Duodenal mucosa (tissue), 2 donors: Measurements from ENCODE around the gene TULP1.
"Not testable (repeated sequence)": the region's sequence is repeated elsewhere in the genome, so short reads cannot be mapped to it uniquely, and the experiment has no call there.

Source experiments
- H3K27ac ChIP-seq: one replicate; pipeline ENCODE4 v1.7.0; 2013; ENCODE audit warnings: low read depth, low read length
- H3K27me3 ChIP-seq, 2 donors: one replicate each; pipeline ENCODE4 v1.7.0; 2013; ENCODE audit warnings: low read length in 2 of 2, control low read depth in 1 of 2; ENCODE audit not compliant: insufficient read depth in 2 of 2, control insufficient read depth in 1 of 2
- H3K36me3 ChIP-seq, 2 donors: one replicate each; pipeline ENCODE4 v1.7.0; 2013; ENCODE audit warnings: low read length in 2 of 2, control low read depth in 1 of 2; ENCODE audit not compliant: insufficient read depth in 2 of 2, control insufficient read depth in 1 of 2
- H3K4me1 ChIP-seq, 2 donors: one replicate each; pipeline ENCODE4 v1.7.0; 2013; ENCODE audit warnings: low read length in 2 of 2, control low read depth in 1 of 2; ENCODE audit not compliant: insufficient read depth in 2 of 2, control insufficient read depth in 1 of 2
- H3K4me3 ChIP-seq, 2 donors: one replicate each; pipeline ENCODE4 v1.7.0; 2013; ENCODE audit warnings: low read length in 2 of 2, low read depth in 1 of 2
- H3K9ac ChIP-seq, 2 donors: one replicate each; pipeline ENCODE4 v1.7.0; 2013; ENCODE audit warnings: low read length in 2 of 2, low read depth in 1 of 2
- H3K9me3 ChIP-seq, 2 donors: one replicate each; pipeline ENCODE4 v1.7.0; 2013; ENCODE audit warnings: low read length in 2 of 2, control low read depth in 1 of 2; ENCODE audit not compliant: control insufficient read depth in 1 of 2

TULP1 gene

DNA sequence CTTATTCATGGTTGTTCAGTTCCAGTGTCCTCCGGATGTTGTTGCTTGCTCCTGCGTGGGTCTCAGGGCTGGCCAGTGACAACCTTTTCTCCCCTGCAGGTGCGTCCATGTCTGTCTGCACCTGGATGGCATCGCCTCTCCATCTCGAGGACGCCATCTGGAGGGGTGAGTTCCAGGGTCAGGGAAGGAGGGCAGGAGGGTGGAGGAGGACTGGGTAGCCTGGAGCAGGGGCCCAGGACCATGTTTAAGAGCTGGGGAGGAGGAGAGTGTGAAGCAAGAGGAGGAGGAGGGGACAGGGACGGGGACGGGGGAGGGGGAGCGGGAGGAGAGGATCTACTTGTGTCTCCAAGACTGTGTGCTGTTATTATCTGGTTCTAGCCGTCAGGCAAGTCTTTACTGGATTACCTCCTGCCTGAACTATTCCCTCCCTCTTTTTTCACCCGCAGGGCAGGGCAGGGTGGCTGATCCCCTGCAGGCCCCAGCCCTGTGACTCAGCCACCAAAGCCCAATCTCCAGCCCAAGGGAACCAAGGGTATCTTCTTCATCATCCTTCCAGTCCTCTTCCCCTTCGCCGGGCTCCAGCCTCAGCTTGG is 32.2 kb upstream of the TULP1 start:
- H3K27me3 ChIP-seq: peaks cover 0 to 6% of the 10 kb centered on the region in 2 donors
- H3K9me3 ChIP-seq: no peaks in the 10 kb centered on the region
- H3K4me3 ChIP-seq: no peak overlapping the region
- no peaks in the 10 kb centered on the region for H3K36me3 ChIP-seq
- H3K9ac ChIP-seq: no peak overlapping the region
- no peaks in the 10 kb centered on the region for H3K4me1 ChIP-seq
- no peak overlapping the region for H3K27ac ChIP-seq

DNA sequence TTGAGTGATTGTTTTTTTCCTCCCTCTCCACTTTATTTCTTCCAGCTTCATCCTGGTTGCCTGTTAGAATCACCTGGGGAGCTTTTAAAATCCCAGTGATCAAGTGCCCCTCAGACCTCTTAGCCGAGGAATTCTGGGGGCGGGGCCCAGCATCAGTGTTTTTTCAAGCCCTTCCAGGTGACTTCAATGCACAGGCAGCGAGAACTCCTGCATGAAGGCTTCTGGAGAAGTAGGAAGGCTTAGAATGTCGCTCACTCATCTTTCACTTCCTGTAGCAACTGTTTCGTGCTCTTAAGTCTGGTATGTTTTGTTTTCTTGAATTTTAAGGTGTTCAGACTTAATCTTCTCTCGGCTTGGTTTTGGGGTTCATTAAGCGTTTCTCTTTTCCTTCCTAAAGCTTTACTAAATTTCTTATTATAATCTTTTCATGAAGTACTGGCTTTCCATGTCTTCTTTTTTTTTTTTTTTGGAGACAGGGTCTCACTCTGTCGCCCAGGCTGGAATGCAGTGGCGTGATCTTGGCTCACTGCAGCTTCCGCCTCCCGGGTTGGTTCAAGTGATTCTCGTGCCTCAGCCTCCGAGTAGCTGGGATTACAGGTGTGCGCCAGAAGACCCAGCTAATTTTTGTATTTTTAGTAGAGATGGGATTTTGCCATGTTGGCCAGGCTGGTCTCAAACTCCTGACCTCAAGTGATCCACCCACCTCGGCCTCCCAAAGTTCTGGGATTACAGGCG is 30.9 kb upstream of the TULP1 start:
- Histone ChIP-seq H3K36me3 (no peaks in the 10 kb centered on the region), H3K9ac (no peak overlapping the region), H3K4me3 (no peak overlapping the region), H3K27me3 (peaks cover 0 to 6% of the 10 kb centered on the region in 2 donors), H3K9me3 (no peaks in the 10 kb centered on the region), H3K4me1 (no peaks in the 10 kb centered on the region), H3K27ac (no peak overlapping the region)

DNA sequence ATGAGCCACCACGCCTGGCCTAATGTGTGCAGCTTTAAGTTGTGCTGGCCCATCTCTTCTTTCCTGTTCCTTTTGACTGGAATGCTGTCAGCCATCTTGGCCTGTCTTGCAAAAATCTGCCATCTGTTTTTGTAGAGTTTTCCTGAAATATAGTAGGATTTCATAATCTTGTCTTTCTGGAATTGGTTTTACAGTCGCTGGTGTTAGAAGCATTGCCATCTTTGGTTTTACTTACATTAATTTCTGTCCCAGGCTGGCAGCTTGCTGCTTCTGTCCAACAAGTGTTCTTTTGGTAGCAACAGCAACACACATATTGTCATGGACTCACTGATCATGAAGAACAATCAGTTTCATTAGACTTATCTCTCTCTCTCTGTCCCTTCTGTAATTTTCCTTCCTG is 29.1 kb upstream of the TULP1 start:
- Histone ChIP-seq H3K4me1 (no peaks in the 10 kb centered on the region), H3K27ac (no peak overlapping the region), H3K4me3 (no peak overlapping the region), H3K9ac (no peak overlapping the region), H3K27me3 (peaks cover 0 to 6% of the 10 kb centered on the region in 2 donors), H3K36me3 (no peaks in the 10 kb centered on the region), H3K9me3 (no peaks in the 10 kb centered on the region)

DNA sequence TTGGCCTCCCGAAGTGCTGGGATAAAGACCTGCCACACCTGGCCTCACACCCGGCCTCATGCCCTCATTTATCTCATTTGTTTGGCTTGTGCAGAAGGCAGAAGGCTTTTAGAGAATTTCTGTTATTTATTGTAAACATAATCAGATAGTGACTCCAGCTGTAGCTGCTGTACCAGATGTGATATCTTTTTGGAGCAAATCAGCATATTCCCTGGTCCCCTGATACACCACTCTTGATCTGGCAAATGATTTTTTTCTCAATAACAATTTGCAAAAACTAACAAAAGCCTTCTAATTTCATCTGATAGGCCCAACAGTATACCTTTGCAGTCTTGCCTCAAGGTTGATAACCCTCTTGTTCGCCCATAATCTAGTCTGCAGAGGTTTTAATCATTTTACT is 26.5 kb upstream of the TULP1 start:
- no peaks in the 10 kb centered on the region for H3K4me1 ChIP-seq

DNA sequence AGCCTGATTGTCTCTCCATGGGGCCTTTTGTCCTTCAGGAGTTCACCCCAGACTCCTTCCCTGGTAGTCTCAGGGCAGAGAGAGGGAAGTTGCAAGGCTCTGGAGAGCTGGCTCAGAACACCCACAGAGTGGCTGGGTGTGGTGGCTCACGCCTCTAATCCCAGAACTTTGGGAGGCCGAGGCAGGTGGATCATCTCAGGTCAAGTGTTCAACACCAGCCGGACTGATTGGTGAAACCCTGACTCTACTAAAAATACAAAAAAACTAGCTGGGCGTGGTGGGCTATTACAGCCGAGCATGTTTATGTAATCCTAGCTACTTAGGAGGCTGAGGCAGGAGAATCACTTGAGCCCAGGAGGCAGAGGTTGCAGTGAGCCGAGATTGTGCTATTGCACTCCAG is 23.2 kb upstream of the TULP1 start:
- H3K4me3 ChIP-seq, H3K9me3 ChIP-seq, H3K27me3 ChIP-seq, H3K36me3 ChIP-seq, H3K4me1 ChIP-seq, H3K9ac ChIP-seq, H3K27ac ChIP-seq: not testable (repeated sequence)

More for the DNA sequence above, 26.5 kb upstream of the TULP1 start:
- Histone ChIP-seq H3K27me3 (no peaks in the 10 kb centered on the region), H3K27ac (no peak overlapping the region), H3K9ac (no peak overlapping the region), H3K36me3 (no peaks in the 10 kb centered on the region), H3K4me3 (no peak overlapping the region), H3K9me3 (no peaks in the 10 kb centered on the region)

DNA sequence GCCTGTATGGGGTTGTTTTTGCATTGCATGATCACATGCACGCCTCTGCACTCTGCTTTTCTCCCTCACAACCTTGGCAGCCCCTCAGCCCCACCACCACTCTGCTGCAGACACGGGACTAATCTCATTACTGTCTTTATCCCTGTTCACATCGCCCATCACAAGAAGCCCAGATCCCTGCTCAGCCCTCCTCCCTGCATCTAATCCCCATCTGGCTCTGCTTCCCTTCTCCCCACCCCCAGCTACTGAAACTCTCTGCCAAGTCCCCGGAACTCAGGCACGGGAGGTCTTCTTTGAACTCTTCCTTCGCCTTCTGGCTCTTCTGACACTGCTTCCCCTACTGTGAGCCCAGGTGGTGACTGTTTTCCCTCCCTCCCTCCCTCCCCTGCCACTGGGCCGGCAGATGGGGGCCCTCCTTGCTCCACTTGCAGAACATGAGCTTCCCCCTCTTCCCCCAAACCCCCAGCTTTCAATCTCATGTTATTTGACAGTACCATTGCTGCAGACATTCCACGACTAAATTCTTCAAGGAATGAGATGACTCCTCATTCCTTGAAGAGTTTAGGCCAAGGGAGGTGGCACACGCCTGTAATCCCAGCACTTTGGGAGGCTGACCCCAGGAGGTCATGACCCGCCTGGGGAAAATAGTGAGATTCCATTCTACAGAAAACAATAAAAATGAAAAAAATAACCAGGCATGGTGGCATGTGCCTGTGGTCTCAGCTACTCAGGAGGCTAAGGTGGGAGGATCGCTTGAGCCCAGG is 21.9 kb upstream of the TULP1 start:
- no peaks in the 10 kb centered on the region for H3K36me3 ChIP-seq
- no peak overlapping the region for H3K27ac ChIP-seq
- no peaks in the 10 kb centered on the region for H3K27me3 ChIP-seq
- no peak overlapping the region for H3K9ac ChIP-seq
- H3K4me1 ChIP-seq: no peaks in the 10 kb centered on the region
- no peaks in the 10 kb centered on the region for H3K9me3 ChIP-seq
- no peak overlapping the region for H3K4me3 ChIP-seq

DNA sequence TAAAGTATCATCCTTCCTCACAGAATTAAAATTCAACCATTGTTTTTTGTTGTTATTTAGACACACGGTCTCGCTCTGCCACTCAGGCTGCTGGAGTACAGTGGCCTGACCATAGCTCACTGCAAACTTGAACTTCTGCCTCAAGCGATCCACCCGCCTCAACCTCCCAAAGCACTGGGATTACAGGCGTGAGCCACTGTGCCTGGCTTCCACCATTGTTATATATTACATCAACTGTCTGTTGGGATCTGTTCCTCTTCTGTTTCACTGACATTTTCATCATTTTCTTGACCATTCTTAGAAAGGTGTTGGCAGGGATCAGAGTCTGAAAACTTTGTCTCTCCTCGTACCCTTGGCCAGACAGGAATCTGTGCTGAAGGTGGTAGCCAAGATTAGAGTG is 21.3 kb upstream of the TULP1 start:
- no peaks in the 10 kb centered on the region for H3K27me3 ChIP-seq
- no peak overlapping the region for H3K27ac ChIP-seq
- H3K9ac ChIP-seq: no peak overlapping the region
- no peak overlapping the region for H3K4me3 ChIP-seq
- no peaks in the 10 kb centered on the region for H3K36me3 ChIP-seq
- H3K4me1 ChIP-seq: no peaks in the 10 kb centered on the region
- no peaks in the 10 kb centered on the region for H3K9me3 ChIP-seq

DNA sequence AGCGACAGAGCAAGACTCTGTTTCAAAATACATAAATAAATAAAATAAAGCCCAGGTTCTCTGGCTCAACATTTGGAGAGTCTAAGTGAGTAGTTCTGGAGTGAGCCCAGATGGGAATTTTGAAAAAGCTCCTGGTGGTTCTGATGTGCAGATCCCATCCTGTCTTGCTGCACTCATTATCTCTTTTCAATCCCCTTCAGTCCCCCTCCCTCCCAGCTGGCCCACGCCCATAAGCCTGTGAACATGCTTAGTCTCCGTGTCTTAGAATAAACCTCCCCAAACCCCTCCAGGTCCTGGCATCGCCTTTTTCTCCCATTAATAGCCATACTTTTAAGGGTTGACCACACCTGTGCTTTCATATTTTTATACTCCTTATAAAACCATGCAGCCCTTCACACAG is 19.4 kb upstream of the TULP1 start:
- H3K4me3 ChIP-seq: no peak overlapping the region
- H3K9me3 ChIP-seq: no peaks in the 10 kb centered on the region
- no peaks in the 10 kb centered on the region for H3K27me3 ChIP-seq
- no peak overlapping the region for H3K9ac ChIP-seq
- H3K36me3 ChIP-seq: no peaks in the 10 kb centered on the region
- H3K27ac ChIP-seq: no peak overlapping the region
- no peaks in the 10 kb centered on the region for H3K4me1 ChIP-seq

DNA sequence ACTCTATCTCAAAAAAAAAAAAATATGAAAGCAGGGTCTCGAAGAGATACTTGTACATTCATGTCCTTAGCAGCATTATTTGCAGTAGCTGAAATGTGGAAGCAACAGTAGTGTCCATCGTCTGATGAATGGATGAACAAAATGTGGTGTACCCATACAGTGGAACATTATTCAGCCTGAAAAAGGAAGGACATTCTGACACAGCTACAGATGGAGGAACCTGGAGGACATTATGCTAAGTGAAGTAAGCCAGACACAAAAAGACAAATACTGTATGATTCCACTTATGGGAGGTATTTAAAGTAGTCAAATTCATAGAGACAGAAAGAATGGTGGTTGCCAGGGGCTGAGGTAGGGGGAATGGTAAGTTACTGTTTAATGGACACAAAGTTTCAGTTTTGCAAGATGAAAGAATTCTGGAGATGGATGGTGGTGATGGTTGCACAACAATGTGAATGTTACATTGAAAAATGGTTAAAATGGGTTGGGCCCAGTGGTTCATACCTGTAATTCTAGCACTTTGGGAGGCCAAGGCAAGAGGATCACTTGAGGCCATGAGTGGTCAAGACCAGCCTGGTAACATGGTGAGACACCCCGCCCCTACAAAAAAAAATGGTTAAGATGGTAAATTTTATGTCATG is 11.8 kb upstream of the TULP1 start:
- Histone ChIP-seq H3K27ac (no peak overlapping the region), H3K27me3 (no peaks in the 10 kb centered on the region), H3K9ac (no peak overlapping the region), H3K9me3 (no peaks in the 10 kb centered on the region), H3K36me3 (no peaks in the 10 kb centered on the region), H3K4me1 (no peaks in the 10 kb centered on the region), H3K4me3 (no peak overlapping the region)
